HG03108 (cell line): ENCODE results near the gene TSPO.
A peak's percentile ranks its signal among the peaks of the same experiment; 100 is the strongest.

Experiments used
- ATAC-seq: cut with Tn5 transposase; IDR thresholded peaks from one replicate; pipeline ENCODE4 v1.9.1; 2021; ENCODE audit warnings: moderate library complexity; ENCODE audit not compliant: unreplicated experiment

The TSPO gene

GRCh38 chr22:43174941-43175531, 23.7 kb downstream of the TSPO start:
- no peak for ATAC-seq

GRCh38 chr22:43176090-43176489, 24.7 kb downstream of the TSPO start:
- ATAC-seq: no peak

GRCh38 chr22:43177479-43177878, 26.1 kb downstream of the TSPO start:
- ATAC-seq: no peak

- no peak for ATAC-seq
Measured at GRCh38 chr22:43179146-43179910, 28.0 kb downstream of the TSPO start.

- no peak for ATAC-seq
Measured at GRCh38 chr22:43179911-43180195, 28.5 kb downstream of the TSPO start.

GRCh38 chr22:43180670-43181069, 29.3 kb downstream of the TSPO start:
- ATAC-seq: no peak

GRCh38 chr22:43181321-43182076, 30.1 kb downstream of the TSPO start:
- ATAC-seq: no peak

- no peak for ATAC-seq
Measured at GRCh38 chr22:43182118-43182517, 30.8 kb downstream of the TSPO start.

- ATAC-seq: no peak
Measured at GRCh38 chr22:43182726-43183125, 31.4 kb downstream of the TSPO start.

- ATAC-seq: no peak
Measured at GRCh38 chr22:43183496-43184277, 32.3 kb downstream of the TSPO start.

- ATAC-seq: no peak
Measured at GRCh38 chr22:43185860-43186261, 34.5 kb downstream of the TSPO start.

GRCh38 chr22:43186272-43187170, 35.2 kb downstream of the TSPO start, which contains the start of gene TTLL12:
TTLL12 (minus strand) TSS chr22:43187134; CDS start chr22:43187069, 65 bp downstream.
- peak; percentile 34 for ATAC-seq

GRCh38 chr22:43187171-43188099, 36.1 kb downstream of the TSPO start:
- peak; percentile 84 for ATAC-seq

- no peak for ATAC-seq
Measured at GRCh38 chr22:43188829-43189545, 37.6 kb downstream of the TSPO start.

- ATAC-seq: no peak
Measured at GRCh38 chr22:43191831-43192230, 40.5 kb downstream of the TSPO start.

- ATAC-seq: no peak
Measured at GRCh38 chr22:43197271-43197941, 46.0 kb downstream of the TSPO start.

- no peak for ATAC-seq
Measured at GRCh38 chr22:43198126-43198525, 46.8 kb downstream of the TSPO start.

- no peak for ATAC-seq
Measured at GRCh38 chr22:43198936-43199335, 47.6 kb downstream of the TSPO start.
